Aortic smooth muscle cell (primary cell): ENCODE measurements around the gene FAM236B. TPM values are rescaled to one million over a fixed set of nuclear protein-coding genes. Genes with fewer than 3 reads are reported as not detected.

ENCODE experiments used
- total RNA-seq: library from RNA; depleted of rRNA; stranded (reverse); fragments of >200 nt; gene quantifications from 2 replicates; pipeline ENCODE4 v1.2.3, GENCODE V29; 2014

FAM236B gene
- total RNA-seq = not detected in 2 replicates

DNA sequence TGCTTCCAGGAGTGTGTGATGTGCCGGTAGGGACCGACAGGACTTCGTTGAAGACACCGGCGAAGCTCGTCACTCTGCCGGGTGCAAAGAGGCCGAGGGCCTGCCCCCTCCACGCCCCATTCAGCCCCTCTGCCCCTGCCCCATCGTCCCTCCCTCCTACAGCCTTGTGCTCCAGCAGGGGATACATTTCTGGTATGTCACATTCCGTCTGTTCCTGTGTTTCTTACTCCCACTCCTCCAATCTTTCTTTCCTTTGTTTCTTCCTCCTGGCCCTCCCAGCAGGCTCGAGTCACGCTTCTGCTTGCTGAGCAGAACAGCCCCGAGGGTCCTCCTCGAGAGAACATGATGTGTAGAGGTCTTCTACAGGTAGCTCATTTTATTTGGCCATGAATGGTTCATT, at the start of gene FAM236B:
FAM236B (minus strand) TSS at position 101 of the 400 bp plus-strand sequence; CDS start at position 1, 100 bp downstream.

GRCh38 chrX:72808110-72808509, 25.6 kb upstream of the FAM236B start, which contains the start of gene FAM236D:
Gene FAM236D, minus strand, starts transcription at chrX:72808210. Its CDS starts 100 bp downstream, at chrX:72808110.

GRCh38 chrX:72776653-72777466, 5.6 kb downstream of the FAM236B start, which contains the start of gene DMRTC1B:
Gene DMRTC1B, plus strand, starts transcription at chrX:72776890. Its CDS starts 68,246 bp downstream, at chrX:72845136.

Other genes with a start within 250 kb of the FAM236B start
- gene HDAC8, start 209.8 kb downstream of the FAM236B start, total RNA-seq = 28.4 and 36.4 TPM in 2 replicates
- gene PHKA1, start 68.4 kb downstream of the FAM236B start, total RNA-seq = 11.1 and 13.9 TPM in 2 replicates
- gene DMRTC1B, start 5.8 kb downstream of the FAM236B start, total RNA-seq = not detected in 2 replicates
- not detected in 2 replicates for gene FAM236D, start 25.6 kb upstream of the FAM236B start, total RNA-seq
- not detected in 2 replicates for gene FAM236C, start 130.0 kb upstream of the FAM236B start, total RNA-seq
- not detected in 2 replicates for gene FAM236A, start 155.5 kb upstream of the FAM236B start, total RNA-seq
- not detected in 2 replicates for gene DMRTC1, start 161.2 kb upstream of the FAM236B start, total RNA-seq
- gene PABPC1L2B, start 220.3 kb upstream of the FAM236B start, total RNA-seq = not detected in 2 replicates